ENCODE results near the gene ASPN. TPM values are rescaled to one million over a fixed set of nuclear protein-coding genes. Genes with fewer than 3 reads are reported as not detected.
"Not testable (repeated sequence)": the region's sequence is repeated elsewhere in the genome, so short reads cannot be mapped to it uniquely, and the experiment has no call there.

Gene ASPN
- total and polyA plus RNA-seq, 10 of the 15 experiments (the other 5 are each of a cell fraction or from before 2014, with no cell fraction given) = 0.03 to 0.47 (median 0.42) TPM; not detected in 7

- no peak for TF ChIP-seq SMC3 (IDR thresholded peaks at IDR 0.05; ENCODE audit: borderline replicate concordance, low read length)
- no peak for TF ChIP-seq E4F1 (IDR thresholded peaks at IDR 0.05; ENCODE audit: borderline replicate concordance, partially characterized antibody)
- no peak for TF ChIP-seq SUZ12 (IDR thresholded peaks at IDR 0.05; ENCODE audit: unreplicated experiment)
- no peak for TF ChIP-seq ZNF24 (IDR thresholded peaks at IDR 0.05)
- TF ChIP-seq SMAD5 (IDR thresholded peaks at IDR 0.05; ENCODE audit: low read depth) = no peak
- no peak for TF ChIP-seq NBN (IDR thresholded peaks at IDR 0.05)
- TF ChIP-seq EGR1 (IDR thresholded peaks at IDR 0.05; ENCODE audit: borderline replicate concordance in 1 of 2, low read depth in 2 of 2, low read length in 2 of 2) = no peak
- TF ChIP-seq ZNF217 (IDR thresholded peaks at IDR 0.05) = no peak
- TF ChIP-seq USF2 (IDR thresholded peaks at IDR 0.05; ENCODE audit: borderline replicate concordance, low read depth, low read length) = no peak
Measured at GRCh38 chr9:92414566-92414965, 67.7 kb downstream of the ASPN start (continued).

GRCh38 chr9:92411157-92411556 lies 71.1 kb downstream of the ASPN start:
- H3K36me3 ChIP-seq (ENCODE audit: control insufficient read depth in 2 of 2, insufficient read depth in 2 of 2, low read length in 1 of 2); FAIRE-seq; H3K27me3 ChIP-seq (replicated peaks in 1 of 2; ENCODE audit: control insufficient read depth in 2 of 2, insufficient read depth in 2 of 2, low read length in 1 of 2); H3K4me2 ChIP-seq (ENCODE audit: control insufficient read depth, insufficient read depth); RAD21 ChIA-PET (ENCODE audit: unreplicated experiment); SMC1A ChIA-PET (ENCODE audit: uncharacterized antibody, unreplicated experiment); ATAC-seq; POLR2A ChIA-PET; H3K9ac ChIP-seq (ENCODE audit: control insufficient read depth, insufficient read depth, low read length); H4K20me1 ChIP-seq (ENCODE audit: control insufficient read depth, insufficient read depth); intact Hi-C loops (cut with micrococcal nuclease; ENCODE audit: unreplicated experiment); H3K9me3 ChIP-seq (replicated peaks; ENCODE audit: control insufficient read depth, insufficient read depth, low read length); DNase-seq (ENCODE audit: low read depth, low spot score); H3K79me2 ChIP-seq (ENCODE audit: control insufficient read depth, insufficient read depth, low read length); H3K4me3 ChIP-seq; H3K4me1 ChIP-seq (ENCODE audit: control insufficient read depth, insufficient read depth, low read length); H3K27ac ChIP-seq (ENCODE audit: control insufficient read depth, insufficient read depth); H2AFZ ChIP-seq (ENCODE audit: control insufficient read depth, low read depth, low read length); BruUV-seq (replicated peaks); in situ Hi-C loops (cut with MboI); CTCF ChIA-PET: not testable (repeated sequence)
- WGBS (ENCODE audit: insufficient coverage, insufficient replicate concordance, low lambda C conversion rate, missing lambda C conversion rate) = 74% methylated on average over 4 of the region's 4 CpGs

Data from GM12878 (cell line).